ENCODE measurements around the gene AHNAK.

The AHNAK gene

DNA sequence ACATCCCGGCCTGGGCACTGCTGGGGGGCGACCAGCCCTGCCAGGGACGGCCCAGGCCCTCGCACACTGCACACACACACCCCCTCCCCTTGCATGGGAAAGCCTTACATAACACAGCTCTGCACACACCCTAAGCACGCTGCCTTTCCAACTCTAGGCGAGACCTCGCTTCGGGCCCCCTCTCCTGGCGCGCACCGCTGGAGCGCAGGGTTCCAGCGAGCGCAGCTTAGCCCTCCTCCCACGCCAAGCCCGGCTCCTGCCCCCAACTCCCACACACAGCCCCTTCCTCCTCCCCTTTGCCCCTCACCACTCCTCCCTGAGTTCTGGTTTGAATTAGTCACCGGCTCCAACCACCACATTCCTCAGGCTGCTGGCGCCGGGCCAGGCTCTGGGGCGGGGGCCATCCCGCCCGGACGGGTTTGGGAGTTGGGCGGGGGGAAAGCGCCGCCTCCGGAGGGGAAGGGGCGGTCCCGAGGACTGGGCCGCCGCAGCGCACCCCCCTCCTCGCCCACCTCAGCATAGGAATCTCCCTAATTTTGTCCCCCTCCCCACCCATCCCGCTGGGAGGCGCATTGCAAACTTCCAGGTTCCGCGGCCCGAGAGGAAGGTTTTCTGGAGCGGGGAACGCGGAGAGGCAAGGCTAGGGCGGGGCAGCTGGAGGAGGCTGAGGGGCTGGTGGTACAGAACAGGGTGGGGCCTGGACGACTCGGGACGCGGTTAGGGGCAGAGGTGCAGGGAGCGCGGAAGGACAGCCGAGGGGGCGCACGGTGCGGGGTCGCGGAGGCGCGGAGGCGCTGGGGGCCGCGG is 966 bp downstream of the AHNAK start:
- H3K4me1 ChIP-seq (ENCODE audit: control insufficient read depth, low read depth, low read length): peaks cover 10% of the 10 kb centered on the region
- no peaks in the 10 kb centered on the region for H3K9me3 ChIP-seq (ENCODE audit: control insufficient read depth, low read depth, low read length)
- H3K27ac ChIP-seq (ENCODE audit: low read length): no peak overlapping the region
- no peaks in the 10 kb centered on the region for H3K36me3 ChIP-seq (ENCODE audit: control insufficient read depth, low read depth, low read length)
- peak overlapping the region; percentile 70 for H3K4me3 ChIP-seq (ENCODE audit: low read length)
- H3K9ac ChIP-seq (ENCODE audit: low read length): peak overlapping the region; percentile 4
- peaks cover 83% of the 10 kb centered on the region for H3K27me3 ChIP-seq (ENCODE audit: control insufficient read depth, insufficient read depth, low read length)

DNA sequence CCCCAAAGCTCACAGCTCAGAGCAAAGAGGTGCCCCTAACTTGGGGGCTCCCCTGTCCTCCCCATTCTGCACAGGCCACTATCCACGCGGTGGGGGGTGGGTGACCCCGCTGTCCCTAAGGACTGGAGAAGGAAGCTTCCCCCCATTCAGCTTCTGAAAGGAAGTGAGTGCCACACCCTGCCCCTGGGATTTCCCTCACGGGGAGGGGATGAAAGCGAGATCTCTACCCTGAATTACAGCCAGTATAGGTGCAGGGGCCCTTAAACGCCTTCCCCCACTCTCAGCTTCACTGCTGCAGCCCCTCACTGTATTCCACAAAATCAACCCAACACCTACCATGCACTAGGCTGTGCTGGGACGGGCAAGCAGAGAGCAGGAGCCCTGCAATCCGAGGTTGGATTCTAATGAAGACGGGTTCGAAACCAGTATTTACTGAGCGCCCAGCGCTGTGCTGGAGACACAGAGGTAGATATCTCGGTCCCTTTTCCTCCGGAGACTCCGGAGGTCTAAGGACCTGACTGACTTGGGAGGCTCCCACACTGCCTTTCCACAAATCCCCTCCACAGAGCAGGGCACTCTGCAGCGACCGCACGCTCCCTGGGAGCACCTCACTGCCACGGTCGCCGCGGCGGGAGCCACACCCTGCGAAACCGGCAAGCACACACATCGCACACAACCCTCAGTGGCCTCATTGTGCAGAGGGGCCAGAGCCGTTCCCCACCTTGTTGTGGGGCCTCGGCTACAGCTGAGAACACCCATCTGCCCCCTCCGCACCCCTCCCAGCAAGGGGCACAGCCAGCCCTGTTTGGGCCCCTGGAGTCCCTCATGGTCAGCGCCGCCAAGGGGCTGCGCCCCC is 1.8 kb downstream of the AHNAK start:
- no peak overlapping the region for H3K27ac ChIP-seq (ENCODE audit: low read length)
- peaks cover 74% of the 10 kb centered on the region for H3K27me3 ChIP-seq (ENCODE audit: control insufficient read depth, insufficient read depth, low read length)
- H3K4me1 ChIP-seq (ENCODE audit: control insufficient read depth, low read depth, low read length): peaks cover 10% of the 10 kb centered on the region
- H3K9me3 ChIP-seq (ENCODE audit: control insufficient read depth, low read depth, low read length): no peaks in the 10 kb centered on the region
- H3K4me3 ChIP-seq (ENCODE audit: low read length): peak overlapping the region; percentile 70
- no peaks in the 10 kb centered on the region for H3K36me3 ChIP-seq (ENCODE audit: control insufficient read depth, low read depth, low read length)
- H3K9ac ChIP-seq (ENCODE audit: low read length): peak overlapping the region; percentile 4

DNA sequence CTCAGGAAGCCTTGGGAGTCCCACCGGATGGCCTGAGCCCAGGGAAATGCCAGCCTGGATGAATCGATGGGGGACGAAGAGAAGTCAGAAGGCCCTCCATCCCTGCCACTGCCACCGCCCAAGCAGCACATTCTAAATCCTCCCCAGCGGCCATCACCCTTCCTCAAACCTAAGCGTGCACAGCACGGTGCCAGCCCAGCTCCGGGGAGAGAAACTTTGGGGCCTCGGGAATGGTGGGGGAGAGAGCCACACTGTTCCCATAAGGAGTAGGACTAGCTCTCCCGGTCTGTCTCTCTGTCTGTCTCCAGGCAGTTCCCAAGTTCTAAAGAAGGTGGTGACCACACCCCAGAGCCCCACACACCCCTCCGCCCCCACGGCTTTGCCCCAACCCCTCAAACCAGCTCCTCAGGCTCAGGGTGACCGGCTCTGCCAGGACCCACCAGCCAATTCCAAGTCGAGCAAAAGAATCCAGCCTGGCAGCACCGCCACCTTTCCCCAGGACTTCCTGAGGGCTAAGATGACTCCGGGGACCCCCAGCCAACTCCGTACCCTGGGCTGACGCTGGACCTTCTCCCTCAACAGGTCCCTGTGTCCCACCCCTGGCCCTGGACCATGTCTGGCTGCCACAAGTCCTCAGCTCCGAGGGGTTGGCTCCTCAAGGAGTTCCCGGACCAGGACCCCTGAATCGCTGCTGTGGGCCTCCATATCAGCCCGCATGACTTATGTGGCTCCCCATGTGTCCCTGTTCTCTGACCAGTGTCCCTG is 2.7 kb downstream of the AHNAK start:
- H3K27me3 ChIP-seq (ENCODE audit: control insufficient read depth, insufficient read depth, low read length): peaks cover 65% of the 10 kb centered on the region
- H3K27ac ChIP-seq (ENCODE audit: low read length): no peak overlapping the region
- no peak overlapping the region for H3K4me3 ChIP-seq (ENCODE audit: low read length)
- no peaks in the 10 kb centered on the region for H3K9me3 ChIP-seq (ENCODE audit: control insufficient read depth, low read depth, low read length)
- no peaks in the 10 kb centered on the region for H3K36me3 ChIP-seq (ENCODE audit: control insufficient read depth, low read depth, low read length)
- peaks cover 10% of the 10 kb centered on the region for H3K4me1 ChIP-seq (ENCODE audit: control insufficient read depth, low read depth, low read length)
- H3K9ac ChIP-seq (ENCODE audit: low read length): no peak overlapping the region

DNA sequence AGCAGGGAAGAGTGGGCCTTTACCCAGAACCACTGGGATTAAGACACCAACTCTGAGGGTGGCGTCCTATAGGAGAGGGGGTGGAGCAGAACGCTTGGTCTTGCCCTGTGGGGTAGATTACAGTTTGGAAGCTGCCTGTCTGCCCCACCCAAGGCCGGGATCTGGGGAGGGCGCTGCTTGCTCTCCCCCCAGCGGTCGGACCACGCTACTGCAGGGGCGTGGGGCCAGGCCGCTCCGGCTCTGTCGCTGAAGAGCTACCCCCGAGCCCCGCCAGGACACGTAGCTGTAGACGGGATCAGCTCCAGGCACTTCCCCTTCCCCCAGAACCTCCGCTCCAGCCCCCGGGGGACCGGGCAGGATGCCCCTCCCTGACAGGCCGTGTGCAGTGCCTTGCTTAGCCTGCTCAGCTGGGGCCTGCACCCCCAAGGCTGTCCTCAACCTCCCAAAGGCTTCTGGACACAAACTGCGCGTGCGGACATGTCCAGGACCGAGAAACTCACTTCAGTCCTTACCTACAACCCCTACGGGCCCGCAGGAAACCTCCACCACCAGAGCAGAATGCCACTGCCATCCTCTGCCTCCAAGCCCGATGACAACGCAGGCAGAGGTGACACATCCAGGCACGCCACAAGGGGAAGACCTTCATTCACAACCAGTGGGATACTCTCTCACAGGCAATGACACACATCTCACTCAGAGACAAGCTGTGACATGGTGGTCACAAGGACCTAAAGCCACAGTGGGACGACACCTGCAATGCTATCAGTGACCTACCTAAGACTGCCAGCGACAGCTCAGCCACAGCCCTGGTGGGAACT is 3.6 kb downstream of the AHNAK start:
- no peaks in the 10 kb centered on the region for H3K36me3 ChIP-seq (ENCODE audit: control insufficient read depth, low read depth, low read length)
- H3K4me1 ChIP-seq (ENCODE audit: control insufficient read depth, low read depth, low read length): peaks cover 10% of the 10 kb centered on the region
- no peak overlapping the region for H3K4me3 ChIP-seq (ENCODE audit: low read length)
- no peaks in the 10 kb centered on the region for H3K9me3 ChIP-seq (ENCODE audit: control insufficient read depth, low read depth, low read length)
- H3K27ac ChIP-seq (ENCODE audit: low read length): no peak overlapping the region
- H3K9ac ChIP-seq (ENCODE audit: low read length): no peak overlapping the region
- peaks cover 56% of the 10 kb centered on the region for H3K27me3 ChIP-seq (ENCODE audit: control insufficient read depth, insufficient read depth, low read length)

DNA sequence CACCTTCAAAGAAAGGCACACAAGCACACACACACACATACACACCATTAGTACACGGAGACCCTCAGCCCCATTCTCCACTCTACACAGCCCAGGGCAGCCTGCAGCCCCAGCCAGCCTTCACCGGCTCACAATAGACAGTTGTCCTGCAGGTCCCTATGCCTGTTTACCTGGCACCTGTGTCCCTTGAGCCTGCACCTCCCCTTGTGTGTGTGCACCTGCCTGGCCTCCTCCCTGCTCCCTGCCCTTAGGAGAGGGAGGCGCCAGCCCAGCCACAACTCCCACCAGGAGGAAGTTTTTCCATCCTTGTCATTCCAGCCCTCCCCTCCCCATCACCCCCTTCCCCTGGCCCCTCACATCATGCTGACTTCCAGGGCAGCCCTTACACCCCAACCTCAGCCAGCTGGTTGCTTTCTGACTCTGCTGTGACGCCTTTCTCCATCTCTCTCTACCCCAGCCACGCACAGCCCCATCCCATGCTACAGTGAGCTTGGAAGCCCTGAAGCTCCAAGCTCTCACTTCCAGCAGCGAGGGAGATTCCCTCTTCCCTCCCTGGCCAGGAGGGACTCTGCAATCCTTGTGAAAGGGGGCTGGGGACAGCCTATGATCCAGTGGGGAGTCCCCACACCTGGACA is 4.4 kb downstream of the AHNAK start:
- peaks cover 10% of the 10 kb centered on the region for H3K4me1 ChIP-seq (ENCODE audit: control insufficient read depth, low read depth, low read length)
- H3K4me3 ChIP-seq (ENCODE audit: low read length): no peak overlapping the region
- H3K27ac ChIP-seq (ENCODE audit: low read length): no peak overlapping the region

DNA sequence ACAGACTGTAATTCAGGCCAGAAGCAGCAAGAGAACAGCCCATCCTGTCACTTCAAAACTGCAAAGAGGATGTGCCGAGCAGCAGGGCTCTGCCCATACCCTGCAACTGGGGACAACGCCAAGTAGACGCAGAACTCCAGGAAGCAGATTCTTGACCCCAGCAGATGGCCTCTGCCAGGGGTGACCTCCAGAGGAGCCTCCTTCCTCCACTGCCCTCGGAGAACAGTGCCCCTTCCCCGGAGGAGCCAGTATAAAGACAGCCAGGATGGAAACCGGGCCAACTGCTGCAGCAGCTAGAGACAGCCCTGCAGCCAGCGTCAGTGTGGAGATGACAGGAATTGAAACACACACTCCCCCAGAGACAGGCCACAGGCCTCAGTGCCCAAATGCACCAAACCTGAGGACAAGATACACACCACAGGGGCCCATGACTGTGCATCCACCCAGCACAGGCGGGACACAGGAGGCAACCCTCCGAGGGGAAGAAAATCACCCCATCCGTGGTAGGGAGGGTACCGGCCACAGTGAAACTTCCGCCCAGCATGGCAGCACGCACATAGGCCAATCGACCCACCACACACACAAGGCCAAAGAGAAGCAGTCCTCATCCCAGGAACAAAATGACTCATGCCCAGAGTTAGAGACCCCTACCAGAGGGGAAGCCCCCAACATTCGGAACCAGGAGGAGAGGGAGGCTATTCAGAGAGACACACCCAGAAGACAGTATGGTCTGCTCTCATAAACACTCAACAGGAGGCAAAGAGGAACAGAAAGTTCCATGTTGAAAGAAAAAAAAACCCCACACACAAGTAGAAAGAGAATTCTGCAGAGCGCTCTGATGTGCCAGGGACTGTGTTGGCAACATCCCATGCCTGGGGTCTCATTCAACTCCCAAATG is 5.6 kb downstream of the AHNAK start:
- Histone ChIP-seq H3K27me3 (ENCODE audit: control insufficient read depth, insufficient read depth, low read length) (peaks cover 37% of the 10 kb centered on the region), H3K4me1 (ENCODE audit: control insufficient read depth, low read depth, low read length) (peaks cover 13% of the 10 kb centered on the region), H3K4me3 (ENCODE audit: low read length) (no peak overlapping the region), H3K27ac (ENCODE audit: low read length) (no peak overlapping the region), H3K36me3 (ENCODE audit: control insufficient read depth, low read depth, low read length) (no peaks in the 10 kb centered on the region), H3K9ac (ENCODE audit: low read length) (no peak overlapping the region), H3K9me3 (ENCODE audit: control insufficient read depth, low read depth, low read length) (no peaks in the 10 kb centered on the region)

More for the DNA sequence above, 4.4 kb downstream of the AHNAK start:
- Histone ChIP-seq H3K36me3 (ENCODE audit: control insufficient read depth, low read depth, low read length) (no peaks in the 10 kb centered on the region), H3K9me3 (ENCODE audit: control insufficient read depth, low read depth, low read length) (no peaks in the 10 kb centered on the region), H3K9ac (ENCODE audit: low read length) (no peak overlapping the region), H3K27me3 (ENCODE audit: control insufficient read depth, insufficient read depth, low read length) (peaks cover 49% of the 10 kb centered on the region)

DNA sequence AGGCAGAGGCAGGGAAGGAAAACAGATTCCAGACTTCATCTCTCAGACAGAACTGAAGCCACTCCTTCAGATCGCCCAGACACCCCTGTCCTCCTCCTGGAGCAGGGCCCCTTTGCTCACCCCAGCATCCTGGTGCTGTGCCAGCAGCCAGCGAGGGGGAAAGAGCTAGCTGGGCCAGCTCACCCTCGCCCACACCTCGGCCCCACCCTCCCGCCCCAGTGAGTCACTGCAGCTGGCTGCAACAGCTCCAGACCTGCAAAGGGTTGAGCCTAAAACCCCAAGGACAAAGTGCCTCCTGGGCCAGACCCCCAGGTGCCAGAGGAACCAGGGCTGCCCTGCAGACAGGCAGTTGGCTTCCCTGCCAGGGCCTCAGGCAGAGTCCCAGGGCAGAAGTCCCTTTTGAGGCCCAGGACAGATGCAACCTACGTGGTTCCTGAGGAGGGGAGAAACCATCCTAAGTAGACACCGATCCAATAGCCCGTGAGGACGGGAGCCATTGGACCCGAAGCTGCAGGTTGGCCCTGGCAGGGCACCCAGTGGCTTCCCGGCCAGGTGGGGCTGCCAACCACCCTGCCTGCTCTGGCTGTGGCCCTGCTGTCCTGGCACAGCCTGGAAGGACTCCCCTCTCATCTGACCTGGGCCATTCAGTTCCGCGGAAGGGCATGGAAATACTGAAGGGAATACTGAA is 7.2 kb downstream of the AHNAK start:
- Histone ChIP-seq H3K9ac (ENCODE audit: low read length) (no peak overlapping the region), H3K27me3 (ENCODE audit: control insufficient read depth, insufficient read depth, low read length) (peaks cover 20% of the 10 kb centered on the region), H3K9me3 (ENCODE audit: control insufficient read depth, low read depth, low read length) (no peaks in the 10 kb centered on the region), H3K27ac (ENCODE audit: low read length) (no peak overlapping the region), H3K4me1 (ENCODE audit: control insufficient read depth, low read depth, low read length) (peaks cover 6% of the 10 kb centered on the region), H3K4me3 (ENCODE audit: low read length) (no peak overlapping the region), H3K36me3 (ENCODE audit: control insufficient read depth, low read depth, low read length) (no peaks in the 10 kb centered on the region)

DNA sequence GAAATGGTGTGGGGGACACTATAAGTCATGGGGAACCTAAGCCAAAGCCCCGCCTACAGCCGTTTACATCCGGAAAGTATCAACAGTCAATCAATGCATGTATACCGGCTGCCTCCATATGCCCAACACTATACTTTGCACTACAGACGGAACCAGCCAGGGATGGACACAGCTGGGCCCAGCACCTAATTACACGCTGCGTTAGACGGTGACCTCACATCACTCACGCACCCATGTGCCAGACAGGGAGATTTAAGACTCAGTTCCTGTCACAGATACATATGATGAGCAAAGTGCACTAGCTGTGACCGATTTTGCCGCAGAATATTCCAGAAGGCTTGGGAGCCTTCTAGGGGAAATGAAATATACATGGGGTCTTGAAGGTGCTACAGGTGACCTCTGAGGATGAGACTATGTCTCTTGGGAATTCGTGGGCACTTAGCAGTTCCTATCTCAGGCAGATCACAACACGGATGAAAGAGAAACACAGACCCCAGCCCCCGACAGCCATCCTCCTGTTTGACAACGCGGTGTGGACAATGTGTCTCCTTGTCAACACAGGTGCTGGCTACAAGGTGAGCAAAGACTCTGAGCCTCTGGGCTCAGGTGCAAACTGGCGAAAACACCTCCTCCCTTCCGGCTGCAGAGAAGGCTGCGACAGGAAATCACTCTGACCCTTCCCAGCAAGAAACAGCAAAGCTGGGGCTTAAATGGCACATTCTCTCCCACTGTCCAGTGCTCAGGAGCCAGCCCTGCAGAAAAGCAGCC is 8.0 kb downstream of the AHNAK start:
- Histone ChIP-seq H3K27ac (ENCODE audit: low read length) (no peak overlapping the region), H3K9me3 (ENCODE audit: control insufficient read depth, low read depth, low read length) (no peaks in the 10 kb centered on the region), H3K4me3 (ENCODE audit: low read length) (no peak overlapping the region), H3K9ac (ENCODE audit: low read length) (no peak overlapping the region), H3K4me1 (ENCODE audit: control insufficient read depth, low read depth, low read length) (peaks cover 6% of the 10 kb centered on the region), H3K36me3 (ENCODE audit: control insufficient read depth, low read depth, low read length) (no peaks in the 10 kb centered on the region), H3K27me3 (ENCODE audit: control insufficient read depth, insufficient read depth, low read length) (peaks cover 13% of the 10 kb centered on the region)

DNA sequence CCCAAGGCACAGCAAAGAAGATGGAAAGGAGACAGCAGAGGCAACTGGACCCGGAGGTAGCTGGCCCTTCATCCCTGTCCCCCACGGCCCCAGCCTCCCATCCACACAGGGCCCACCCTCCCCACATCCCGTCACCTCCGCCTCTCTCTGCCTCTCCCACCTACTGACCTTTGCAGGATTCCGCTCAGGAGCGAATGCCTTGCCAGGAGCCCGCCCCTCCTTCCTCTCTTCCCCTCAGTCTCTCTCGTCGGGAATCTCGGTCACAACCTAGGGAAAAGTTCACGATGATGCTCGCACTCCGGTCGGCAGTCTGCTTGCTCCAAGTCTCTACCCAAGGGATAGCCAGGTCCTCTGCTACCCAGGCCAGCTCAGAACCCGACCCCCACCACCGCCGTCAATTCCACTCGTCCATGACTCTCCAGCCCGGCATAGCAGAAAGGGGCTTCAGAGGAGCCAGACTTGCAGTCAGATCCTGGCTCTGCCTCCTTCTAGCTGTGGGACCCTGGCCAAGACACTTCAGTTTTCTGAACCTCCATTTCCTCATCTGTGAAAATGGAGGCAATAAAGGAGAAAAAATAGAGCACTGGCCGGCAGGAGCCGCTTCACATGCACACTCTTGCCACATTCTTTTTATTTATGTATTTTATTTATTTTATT is 10.2 kb downstream of the AHNAK start:
- Histone ChIP-seq H3K27ac (ENCODE audit: low read length) (no peak overlapping the region), H3K36me3 (ENCODE audit: control insufficient read depth, low read depth, low read length) (no peaks in the 10 kb centered on the region), H3K4me1 (ENCODE audit: control insufficient read depth, low read depth, low read length) (peaks cover 3% of the 10 kb centered on the region), H3K27me3 (ENCODE audit: control insufficient read depth, insufficient read depth, low read length) (no peaks in the 10 kb centered on the region), H3K9ac (ENCODE audit: low read length) (no peak overlapping the region), H3K9me3 (ENCODE audit: control insufficient read depth, low read depth, low read length) (no peaks in the 10 kb centered on the region), H3K4me3 (ENCODE audit: low read length) (no peak overlapping the region)

All from iPS-18a (cell line).